H1 (cell line): Measurements from ENCODE around the gene KIF13A. TPM values are rescaled to one million over a fixed set of nuclear protein-coding genes. Genes with fewer than 3 reads are reported as not detected.

Experiments
- CTCF ChIA-PET: fragments of 300-600 bp; sonication (Branson Sonifier 250); formaldehyde crosslinking; loops from one replicate; lab custom pipeline; 2021; ENCODE audit not compliant: partially characterized antibody; lab: Charles Lee
- POLR2A ChIA-PET: fragments of 300-600 bp; sonication (Branson Sonifier 250); formaldehyde crosslinking; loops from one replicate; lab custom pipeline; 2021; ENCODE audit warnings: inconsistent platforms; ENCODE audit not compliant: partially characterized antibody; lab: Charles Lee
- DNase-seq, 2 experiments: peaks; one replicate each; pipeline versions ENCODE4 v3.0.0 to v3.0.0-alpha.2; 2010 to 2022; ENCODE audit warnings: low spot score in 2 of 2, low read depth in 1 of 2, mixed read lengths in 1 of 2
- FAIRE-seq: peaks from 2 replicates; lab custom pipeline; 2011; peaks lifted over from hg19 to GRCh38; lab: Jason Lieb, UNC
- H2AFZ ChIP-seq: 2 replicates; pipeline ENCODE4 v1.8.1; 2012; ENCODE audit warnings: low read length, inconsistent platforms
- H2AK5ac ChIP-seq: 2 replicates; pipeline ENCODE4 v1.6.1; 2013; ENCODE audit warnings: low read depth, low read length
- H2BK120ac ChIP-seq: replicated peaks from 2 replicates; pipeline ENCODE3; 2013; ENCODE audit warnings: low read depth, low read length, inconsistent platforms
- H2BK12ac ChIP-seq: 2 replicates; pipeline ENCODE4 v1.6.1; 2013; ENCODE audit warnings: low read depth, low read length
- H2BK15ac ChIP-seq: 2 replicates; pipeline ENCODE4 v1.6.1; 2013; ENCODE audit warnings: low read length
- H2BK20ac ChIP-seq: 2 replicates; pipeline ENCODE4 v1.6.1; 2013; ENCODE audit warnings: low read length
- H2BK5ac ChIP-seq: 2 replicates; pipeline ENCODE4 v1.6.1; 2013; ENCODE audit warnings: low read depth, low read length
- H3K14ac ChIP-seq: 2 replicates; pipeline ENCODE4 v1.6.1; 2013; ENCODE audit warnings: inconsistent platforms; ENCODE audit not compliant: insufficient read length
- H3K18ac ChIP-seq: 2 replicates; pipeline ENCODE4 v1.6.1; 2013; ENCODE audit warnings: low read length; ENCODE audit errors: extremely low read depth
- H3K23ac ChIP-seq: 2 replicates; pipeline ENCODE4 v1.6.1; 2013; ENCODE audit warnings: inconsistent platforms; ENCODE audit not compliant: insufficient read length
- H3K23me2 ChIP-seq: 2 replicates; pipeline ENCODE4 v1.6.1; 2013; ENCODE audit warnings: low read depth, low read length
- H3K27ac ChIP-seq: 2 replicates; pipeline ENCODE4 v1.6.1; 2011; ENCODE audit warnings: low read depth, low read length, inconsistent platforms
- H3K27me3 ChIP-seq, 4 experiments: replicated peaks in 1 of 4; 1 replicate in 1 of 4; 2 replicates in 3 of 4; pipeline versions ENCODE4 v1.6.1 to v1.8.1; 2011 to 2013; ENCODE audit warnings: low read length in 3 of 4, mild to moderate bottlenecking in 3 of 4, inconsistent platforms in 2 of 4, mixed read lengths in 2 of 4, moderate library complexity in 1 of 4; ENCODE audit not compliant: control insufficient read depth in 3 of 4, insufficient read depth in 3 of 4; ENCODE audit errors: extremely low read depth in 1 of 4
- H3K36me3 ChIP-seq, 4 experiments: 2 replicates each; pipeline versions ENCODE4 v1.6.1 to v1.8.1; 2011 to 2013; ENCODE audit warnings: mild to moderate bottlenecking in 4 of 4, low read length in 3 of 4, moderate library complexity in 2 of 4, control low read depth in 1 of 4, inconsistent platforms in 1 of 4; ENCODE audit not compliant: insufficient read depth in 4 of 4, control insufficient read depth in 2 of 4
- H3K4ac ChIP-seq: replicated peaks from 2 replicates; pipeline ENCODE3; 2013; ENCODE audit warnings: low read length, low read depth, mixed read lengths, inconsistent platforms; ENCODE audit not compliant: insufficient read length
- H3K4me1 ChIP-seq, 4 experiments: replicated peaks in 1 of 4; 1 replicate in 1 of 4; 2 replicates in 3 of 4; pipeline versions ENCODE4 v1.6.1 to v1.8.1; 2011 to 2013; ENCODE audit warnings: low read length in 3 of 4, inconsistent platforms in 2 of 4, mixed read lengths in 1 of 4; ENCODE audit not compliant: insufficient read depth in 4 of 4, control insufficient read depth in 3 of 4
- H3K4me2 ChIP-seq, 2 experiments: 2 replicates each; pipeline versions ENCODE4 v1.6.1 to v1.8.1; 2011 to 2013; ENCODE audit warnings: low read depth in 2 of 2, low read length in 2 of 2, control low read depth in 1 of 2, inconsistent platforms in 1 of 2, mild to moderate bottlenecking in 1 of 2; ENCODE audit not compliant: insufficient read depth in 1 of 2
- H3K4me3 ChIP-seq, 4 experiments: fragments of 200-600, 300-600 bp in 1 of 4; sonication (generic), shearing (Covaris generic), sonication (Bioruptor Twin) in 1 of 4; 2 replicates each; pipeline versions ENCODE4 v1.5.1 to v1.8.1; 2011 to 2016; ENCODE audit warnings: low read length in 4 of 4, low read depth in 3 of 4, control low read depth in 2 of 4, inconsistent platforms in 2 of 4, mild to moderate bottlenecking in 2 of 4, mixed read lengths in 1 of 4, moderate library complexity in 1 of 4; ENCODE audit not compliant: insufficient read depth in 2 of 4; ENCODE audit errors: extremely low read depth in 1 of 4
- H3K56ac ChIP-seq: replicated peaks from 2 replicates; pipeline ENCODE3; 2013; ENCODE audit warnings: low read depth, mild to moderate bottlenecking, mixed read lengths, low read length, inconsistent platforms; ENCODE audit not compliant: insufficient read length
- H3K79me1 ChIP-seq: 2 replicates; pipeline ENCODE4 v1.6.1; 2013; ENCODE audit warnings: low read depth, low read length, control low read depth
- H3K79me2 ChIP-seq, 2 experiments: 2 replicates each; pipeline versions ENCODE4 v1.6.1 to v1.8.1; 2012 to 2013; ENCODE audit warnings: low read length in 2 of 2, mild to moderate bottlenecking in 2 of 2, inconsistent platforms in 1 of 2; ENCODE audit not compliant: insufficient read depth in 2 of 2, control insufficient read depth in 1 of 2
- H3K9ac ChIP-seq, 4 experiments: replicated peaks in 1 of 4; 1 replicate in 1 of 4; 2 replicates in 3 of 4; pipeline versions ENCODE4 v1.6.1 to v1.8.1; 2011 to 2013; ENCODE audit warnings: low read depth in 3 of 4, low read length in 3 of 4, control low read depth in 2 of 4, mild to moderate bottlenecking in 2 of 4, moderate library complexity in 2 of 4, inconsistent platforms in 1 of 4; ENCODE audit errors: extremely low read depth in 1 of 4
- H3K9me3 ChIP-seq, 2 experiments: 2 replicates each; pipeline versions ENCODE4 v1.6.1 to v1.8.1; 2012 to 2013; ENCODE audit warnings: mild to moderate bottlenecking in 2 of 2, moderate library complexity in 2 of 2, control low read depth in 1 of 2, inconsistent platforms in 1 of 2, low read depth in 1 of 2, low read length in 1 of 2, mixed read lengths in 1 of 2; ENCODE audit not compliant: insufficient read depth in 2 of 2
- H4K20me1 ChIP-seq, 2 experiments: replicated peaks in 1 of 2; 2 replicates each; pipeline versions ENCODE3 to v1.8.1; 2011 to 2013; ENCODE audit warnings: inconsistent platforms in 2 of 2, low read length in 2 of 2, mild to moderate bottlenecking in 1 of 2; ENCODE audit not compliant: insufficient read depth in 2 of 2, control insufficient read depth in 1 of 2
- H4K5ac ChIP-seq: 2 replicates; pipeline ENCODE4 v1.6.1; 2013; ENCODE audit warnings: low read length, low read depth, mixed read lengths, inconsistent platforms; ENCODE audit not compliant: insufficient read length
- H4K8ac ChIP-seq: 2 replicates; pipeline ENCODE4 v1.8.0; 2013; ENCODE audit warnings: mild to moderate bottlenecking, moderate library complexity, low read length, inconsistent platforms; ENCODE audit not compliant: insufficient read depth; ENCODE audit errors: extremely low read depth
- H4K91ac ChIP-seq: replicated peaks from 2 replicates; pipeline ENCODE3; 2013; ENCODE audit warnings: low read length, mixed read lengths, inconsistent platforms; ENCODE audit not compliant: insufficient read length
- KDM1A ChIP-seq: fragments of 200-600, 300-600 bp; sonication (generic); IDR thresholded peaks from 2 replicates; pipeline ENCODE4 v1.7.1; 2016; ENCODE audit warnings: mild to moderate bottlenecking, low read length, borderline replicate concordance
- SIN3A ChIP-seq, 2 experiments: IDR thresholded peaks in 1 of 2; conservative IDR thresholded peaks in 1 of 2; 2 replicates each; pipeline ENCODE4 v1.6.1; 2011 to 2012; ENCODE audit warnings: low read length in 2 of 2, improper control_type of control experiment in 1 of 2, low read depth in 1 of 2, mild to moderate bottlenecking in 1 of 2
- SRF ChIP-seq: IDR thresholded peaks from 2 replicates; pipeline ENCODE4 v1.6.1; 2011; ENCODE audit warnings: mild to moderate bottlenecking, low read depth, low read length, moderate library complexity
- TAF7 ChIP-seq: optimal IDR thresholded peaks from 2 replicates; pipeline ENCODE3; 2011; ENCODE audit warnings: low read depth, mild to moderate bottlenecking, inconsistent platforms, low read length, moderate library complexity, borderline replicate concordance
- WGBS, 2 experiments: shearing (Covaris generic) in 1 of 2; methylation state at CpG; one replicate each; pipeline versions ENCODE4 v1.1.6 to v1.1.7; 2013 to 2015; ENCODE audit warnings: low lambda C conversion rate in 2 of 2, mixed read lengths in 2 of 2, inconsistent platforms in 1 of 2, low coverage in 1 of 2, missing lambda C conversion rate in 1 of 2; ENCODE audit not compliant: insufficient replicate concordance in 2 of 2, insufficient coverage in 1 of 2, insufficient read length in 1 of 2; ENCODE audit errors: extremely low coverage in 1 of 2, missing lambda C conversion rate in 1 of 2; 5-methylcytosine and 5-hydroxymethylcytosine counted together
- polyA plus RNA-seq, 7 experiments: library from polyadenylated mRNA; depleted of rRNA in 3 of 7; stranded (reverse) in 5 of 7; unstranded in 2 of 7; fragments of >200 nt in 5 of 7; fragments of 200-250 nt in 2 of 7; gene quantifications; 1 replicate in 5 of 7; 2 replicates in 1 of 7; 4 replicates in 1 of 7; pipeline versions ENCODE4 v1.2.1 to v1.2.3, GENCODE V29; 2011 to 2013; ENCODE audit warnings: missing spikeins in 2 of 7, mixed read lengths in 2 of 7
- total RNA-seq: library from RNA; stranded (reverse); fragmentation: NEBNext Ultra II Directional; extraction: Animal tissue kit (Norgen Biotek cat#: 25700); gene quantifications from 2 replicates; pipeline ENCODE4 v1.2.1, GENCODE V29; 2021

The KIF13A gene
- total and polyA plus RNA-seq, 2 of the 8 experiments (the other 6 are each of a cell fraction or from before 2014, with no cell fraction given), result 14.7 to 40.8 TPM

- H3K27ac ChIP-seq, result no peak overlapping the region
- H2BK20ac ChIP-seq, result no peak overlapping the region
- DNase-seq (no peak), FAIRE-seq (no peak)
- H3K23me2 ChIP-seq, result no peaks in the 10 kb centered on the region
- H3K36me3 ChIP-seq, result peaks cover 0 to 12% (median 5%) of the 10 kb centered on the region in 4 experiments; a peak in 4 of 8 replicates
- no peak overlapping the region for H2BK15ac ChIP-seq
- H2BK12ac ChIP-seq, result no peak overlapping the region
- no peak overlapping the region for H3K4ac ChIP-seq
- H3K4me2 ChIP-seq, result no peak overlapping the region
- H4K8ac ChIP-seq, result no peak overlapping the region
- H3K9me3 ChIP-seq, result no peaks in the 10 kb centered on the region
- H2BK5ac ChIP-seq, result no peak overlapping the region
- POLR2A ChIA-PET, result no interaction called here
- H4K91ac ChIP-seq, result no peak overlapping the region
- H3K14ac ChIP-seq, result no peak overlapping the region
- H4K20me1 ChIP-seq, result no peaks in the 10 kb centered on the region
- CTCF ChIA-PET, result interaction anchor here (1.2 to 9.1 kb wide), 2 partner anchors 8 to 9 kb away, joined by 3 to 55 read pairs; no protein-coding TSS in a partner anchor
- no peak overlapping the region for H3K23ac ChIP-seq
- no peak overlapping the region for H3K9ac ChIP-seq
- H3K79me2 ChIP-seq, result no peaks in the 10 kb centered on the region
- no peak overlapping the region for H3K56ac ChIP-seq
- no peak overlapping the region for H3K18ac ChIP-seq
- no peaks in the 10 kb centered on the region for H3K27me3 ChIP-seq
- H3K79me1 ChIP-seq, result no peaks in the 10 kb centered on the region
- no peaks in the 10 kb centered on the region for H3K4me1 ChIP-seq
- WGBS, 2 experiments, result 91% methylated on average over 8 of the region's 8 CpGs; no CpG with 5 or more reads in 1 of the 2 experiments
- TF ChIP-seq SIN3A (conservative IDR thresholded peaks at IDR 0.05 in 1 of 2, IDR thresholded peaks at IDR 0.05 in 1 of 2; ENCODE audit: low read depth in 1 of 2, low read length in 2 of 2) (no peak), SRF (no peak), TAF7 (no peak), KDM1A (0 out of 2 replicates have a peak, but pooled peaks have one; percentile 35)
- no peak overlapping the region for H3K4me3 ChIP-seq
- no peak overlapping the region for H2AK5ac ChIP-seq
- H2AFZ ChIP-seq, result no peak overlapping the region
- no peak overlapping the region for H2BK120ac ChIP-seq
- H4K5ac ChIP-seq, result no peak overlapping the region
Measured at GRCh38 chr6:17812311-17812710, 175.1 kb downstream of the KIF13A start.
